Neuronal stem cell (in vitro differentiated cells): ENCODE results near the gene VWA5B1.

ENCODE experiments used
- DNase-seq: peaks from one replicate; pipeline ENCODE4 v3.0.0-alpha.2; 2013; ENCODE audit warnings: low spot score
- H2AFZ ChIP-seq: one replicate; pipeline ENCODE4 v1.6.1; 2013; ENCODE audit warnings: mild to moderate bottlenecking, low read length, inconsistent platforms
- H2AK5ac ChIP-seq: 2 replicates; pipeline ENCODE4 v1.6.1; 2013; ENCODE audit warnings: low read depth, mild to moderate bottlenecking, inconsistent platforms, low read length, moderate library complexity, mixed read lengths
- H2BK120ac ChIP-seq: 2 replicates; pipeline ENCODE4 v1.6.1; 2013; ENCODE audit warnings: low read depth, mild to moderate bottlenecking, inconsistent platforms, low read length, moderate library complexity, mixed read lengths
- H2BK12ac ChIP-seq: one replicate; pipeline ENCODE4 v1.6.1; 2013; ENCODE audit warnings: low read length, inconsistent platforms
- H2BK15ac ChIP-seq: 2 replicates; pipeline ENCODE4 v1.6.1; 2013; ENCODE audit warnings: mild to moderate bottlenecking, low read length, inconsistent platforms, mixed read lengths
- H2BK5ac ChIP-seq: one replicate; pipeline ENCODE4 v1.6.1; 2013; ENCODE audit warnings: inconsistent platforms, mild to moderate bottlenecking, low read length, moderate library complexity
- H3K14ac ChIP-seq: one replicate; pipeline ENCODE4 v1.6.1; 2013; ENCODE audit warnings: low read length, inconsistent platforms
- H3K18ac ChIP-seq: 2 replicates; pipeline ENCODE4 v1.6.1; 2013; ENCODE audit warnings: low read length, inconsistent platforms
- H3K23ac ChIP-seq: 2 replicates; pipeline ENCODE4 v1.6.1; 2013; ENCODE audit warnings: low read depth, mild to moderate bottlenecking, mixed read lengths, low read length, inconsistent platforms; ENCODE audit not compliant: poor library complexity
- H3K27ac ChIP-seq: replicated peaks from 3 replicates; pipeline ENCODE4 v1.5.1; 2013; ENCODE audit warnings: low read length, inconsistent platforms
- H3K27me3 ChIP-seq, 3 experiments: 2 replicates each; pipeline ENCODE4 v1.6.1; 2013; ENCODE audit warnings: low read length in 3 of 3, mild to moderate bottlenecking in 2 of 3, inconsistent platforms in 1 of 3, low read depth in 1 of 3, mixed read lengths in 1 of 3, moderate library complexity in 1 of 3; ENCODE audit not compliant: control insufficient read depth in 3 of 3, insufficient read depth in 3 of 3
- H3K36me3 ChIP-seq, 2 donors: replicated peaks in 1 of 2; 2 replicates each; pipeline ENCODE4 v1.6.1; 2013; ENCODE audit warnings: low read length in 2 of 2; ENCODE audit not compliant: control insufficient read depth in 2 of 2, insufficient read depth in 2 of 2
- H3K4ac ChIP-seq: 2 replicates; pipeline ENCODE4 v1.6.1; 2013; ENCODE audit warnings: inconsistent platforms, mild to moderate bottlenecking, low read length, moderate library complexity
- H3K4me1 ChIP-seq, 2 donors: 1 replicate in 1 of 2; 2 replicates in 1 of 2; pipeline ENCODE4 v1.6.1; 2013; ENCODE audit warnings: low read length in 2 of 2, low read depth in 1 of 2; ENCODE audit not compliant: control insufficient read depth in 2 of 2, insufficient read depth in 1 of 2
- H3K4me2 ChIP-seq: one replicate; pipeline ENCODE4 v1.6.1; 2013; ENCODE audit warnings: mild to moderate bottlenecking, low read length, inconsistent platforms; ENCODE audit not compliant: insufficient read depth, poor library complexity, severe bottlenecking
- H3K4me3 ChIP-seq, 2 donors: 2 replicates each; pipeline ENCODE4 v1.5.1; 2013; ENCODE audit warnings: low read length in 2 of 2, mild to moderate bottlenecking in 2 of 2, inconsistent platforms in 1 of 2, moderate library complexity in 1 of 2
- H3K79me1 ChIP-seq: one replicate; pipeline ENCODE4 v1.6.1; 2013; ENCODE audit warnings: low read depth, mild to moderate bottlenecking, inconsistent platforms, low read length, moderate library complexity
- H3K9ac ChIP-seq: one replicate; pipeline ENCODE4 v1.6.1; 2013; ENCODE audit warnings: mild to moderate bottlenecking, low read depth, low read length, inconsistent platforms; ENCODE audit not compliant: poor library complexity
- H3K9me3 ChIP-seq, 2 donors: replicated peaks in 1 of 2; 2 replicates each; pipeline versions ENCODE3 to v1.6.1; 2013; ENCODE audit warnings: low read length in 2 of 2, mild to moderate bottlenecking in 2 of 2, inconsistent platforms in 1 of 2, low read depth in 1 of 2, mixed read lengths in 1 of 2, moderate library complexity in 1 of 2; ENCODE audit not compliant: control insufficient read depth in 2 of 2, insufficient read depth in 1 of 2
- H4K8ac ChIP-seq: one replicate; pipeline ENCODE4 v1.6.1; 2013; ENCODE audit warnings: low read depth, mild to moderate bottlenecking, inconsistent platforms, low read length, moderate library complexity
- H4K91ac ChIP-seq: one replicate; pipeline ENCODE4 v1.6.1; 2013; ENCODE audit warnings: low read length, low read depth, mild to moderate bottlenecking, inconsistent platforms; ENCODE audit not compliant: poor library complexity
- WGBS, 2 donors: extraction: QIAGEN DNeasy Blood & Tissue Kit; methylation state at CpG; one replicate each; pipeline ENCODE4 v1.1.7; 2013; ENCODE audit warnings: missing lambda C conversion rate in 2 of 2, mixed read lengths in 1 of 2; ENCODE audit not compliant: insufficient read length in 2 of 2, insufficient replicate concordance in 1 of 2; ENCODE audit errors: extremely low coverage in 2 of 2; 5-methylcytosine and 5-hydroxymethylcytosine counted together

VWA5B1 gene

GRCh38 chr1:20399606-20400180, 109.0 kb downstream of the VWA5B1 start:
- Histone ChIP-seq H3K27me3 (peaks cover 0 to 29% (median 0%) of the 10 kb centered on the region in 3 experiments), H3K14ac (no peak overlapping the region), H2AK5ac (no peak overlapping the region), H3K79me1 (no peaks in the 10 kb centered on the region), H3K4ac (no peak overlapping the region), H2BK12ac (no peak overlapping the region), H4K91ac (no peak overlapping the region), H3K27ac (no peak overlapping the region), H2BK5ac (no peak overlapping the region), H3K36me3 (no peaks in the 10 kb centered on the region), H4K8ac (no peak overlapping the region), H2BK15ac (no peak overlapping the region), H3K9me3 (no peaks in the 10 kb centered on the region), H3K4me1 (peaks cover 0 to 8% of the 10 kb centered on the region in 2 donors), H3K23ac (no peak overlapping the region), H2AFZ (no peak overlapping the region), H3K4me3 (no peak overlapping the region), H3K9ac (no peak overlapping the region), H3K4me2 (no peak overlapping the region), H3K18ac (no peak overlapping the region), H2BK120ac (no peak overlapping the region)
- WGBS, 2 donors = no CpG with 5 or more reads among the region's 5 CpGs
- DNase-seq = no peak

DNA sequence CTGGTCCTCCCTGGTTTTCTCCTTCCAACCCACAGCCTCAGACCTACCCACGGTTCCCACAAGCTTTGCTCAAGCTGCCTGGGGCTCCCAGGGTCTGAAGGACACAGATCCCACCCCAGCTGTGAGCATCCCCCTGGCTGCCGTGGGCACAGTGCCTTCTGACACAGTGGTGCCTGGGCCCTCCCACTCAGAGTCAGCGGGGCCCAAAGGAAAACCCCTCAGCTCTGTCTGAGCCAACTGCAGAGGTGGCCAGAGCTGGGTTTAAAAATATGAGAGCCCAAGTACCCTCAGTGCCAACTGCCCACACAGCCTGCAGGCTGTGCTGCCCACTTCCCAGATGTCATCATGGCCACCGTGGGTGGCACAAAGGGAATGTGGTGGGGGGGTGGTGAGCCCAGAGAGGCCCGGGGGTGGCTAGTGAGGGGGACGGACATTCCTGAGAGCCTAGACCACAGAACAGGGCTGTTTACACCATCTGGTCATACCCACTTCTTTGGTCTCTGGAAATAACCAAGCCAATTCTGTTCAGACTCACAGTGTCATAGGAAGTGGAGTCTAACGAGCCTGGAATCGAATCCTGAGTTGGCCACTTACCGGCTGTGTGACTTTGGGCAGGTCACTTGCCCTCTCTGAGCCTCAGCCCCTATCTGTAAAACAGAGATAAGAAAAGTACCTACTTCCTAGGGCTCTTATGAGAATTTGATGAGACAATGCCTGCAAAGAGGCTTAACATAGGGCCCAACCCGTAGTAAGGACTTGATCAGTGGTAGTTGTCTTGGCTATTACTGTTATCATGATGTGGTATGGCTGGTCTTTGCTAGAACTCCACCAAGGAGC, 109.9 kb downstream of the VWA5B1 start:
- Histone ChIP-seq H2BK5ac (no peak overlapping the region), H2BK15ac (no peak overlapping the region), H3K9ac (no peak overlapping the region), H3K27me3 (peaks cover 0 to 37% (median 0%) of the 10 kb centered on the region in 3 experiments), H2BK120ac (no peak overlapping the region), H3K4ac (no peak overlapping the region), H2AK5ac (peak overlapping the region; percentile 7), H3K14ac (no peak overlapping the region), H3K27ac (no peak overlapping the region), H3K4me2 (no peak overlapping the region), H2BK12ac (no peak overlapping the region), H3K9me3 (no peaks in the 10 kb centered on the region), H3K4me1 (peaks cover 0 to 8% of the 10 kb centered on the region in 2 donors), H2AFZ (no peak overlapping the region), H3K4me3 (no peak overlapping the region), H3K18ac (peak overlapping the region; percentile 24), H4K8ac (no peak overlapping the region), H3K79me1 (no peaks in the 10 kb centered on the region), H4K91ac (no peak overlapping the region), H3K23ac (no peak overlapping the region), H3K36me3 (no peaks in the 10 kb centered on the region)
- WGBS, 2 donors = no CpG with 5 or more reads among the region's 10 CpGs
- no peak for DNase-seq

DNA sequence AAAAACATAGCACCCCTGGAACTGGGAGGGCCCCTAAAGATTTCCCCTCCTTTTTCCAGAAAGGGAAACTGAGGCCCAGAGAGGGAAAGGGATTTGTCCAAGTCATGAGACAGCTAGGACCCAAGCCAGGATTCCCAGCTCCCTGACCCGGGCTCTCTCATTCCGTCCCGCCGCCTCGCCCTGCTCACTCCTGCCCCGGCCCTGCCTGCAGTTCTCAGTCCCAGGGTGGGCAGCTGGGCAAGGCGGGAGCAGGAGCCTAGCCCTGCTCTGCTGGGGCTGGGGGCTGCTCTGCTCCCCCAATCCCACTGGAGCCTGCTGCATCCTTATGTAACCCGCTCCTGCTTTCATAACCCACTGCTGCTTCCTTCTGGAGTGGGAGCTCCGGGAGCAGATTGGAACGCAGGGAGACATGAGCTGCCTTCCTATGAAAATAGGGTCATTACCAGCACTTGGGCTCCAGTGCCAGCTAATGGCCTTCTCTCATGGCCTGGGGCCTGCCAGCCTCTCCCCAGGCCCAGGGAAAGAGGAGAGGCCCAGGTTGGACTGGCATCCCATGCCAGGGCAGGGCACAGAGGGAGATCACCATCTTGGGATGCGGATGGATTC, 110.8 kb downstream of the VWA5B1 start:
- no peak overlapping the region for H2BK12ac ChIP-seq
- H4K91ac ChIP-seq = no peak overlapping the region
- H3K4me3 ChIP-seq = no peak overlapping the region
- no peak for DNase-seq
- no peak overlapping the region for H3K23ac ChIP-seq
- H3K36me3 ChIP-seq = no peaks in the 10 kb centered on the region
- H3K4ac ChIP-seq = no peak overlapping the region
- H3K9ac ChIP-seq = no peak overlapping the region
- no peak overlapping the region for H2AFZ ChIP-seq
- H3K18ac ChIP-seq = peak overlapping the region; percentile 46
- H2AK5ac ChIP-seq = no peak overlapping the region
- H2BK120ac ChIP-seq = no peak overlapping the region
- WGBS, 2 donors = no CpG with 5 or more reads among the region's 11 CpGs
- H2BK15ac ChIP-seq = no peak overlapping the region
- peaks cover 0 to 8% of the 10 kb centered on the region in 2 donors for H3K4me1 ChIP-seq
- H3K27ac ChIP-seq = no peak overlapping the region
- no peak overlapping the region for H2BK5ac ChIP-seq
- no peaks in the 10 kb centered on the region for H3K79me1 ChIP-seq
- H3K14ac ChIP-seq = peak overlapping the region; percentile 58
- peaks cover 0 to 45% (median 0%) of the 10 kb centered on the region in 3 experiments for H3K27me3 ChIP-seq
- no peak overlapping the region for H3K4me2 ChIP-seq
- no peaks in the 10 kb centered on the region for H3K9me3 ChIP-seq
- H4K8ac ChIP-seq = no peak overlapping the region
